Neural cell (in vitro differentiated cells): ENCODE data around the gene FBXW8. TPM values are rescaled to one million over a fixed set of nuclear protein-coding genes. Genes with fewer than 3 reads are reported as not detected.

Experiments used
- H2AFZ ChIP-seq: fragments of 200-600, 300-800 bp; sonication (generic), shearing (Covaris generic); 2 replicates; pipeline ENCODE4 v1.6.0; 2014; ENCODE audit warnings: low read depth, mild to moderate bottlenecking, antibody characterized with exemption, low read length, moderate library complexity
- H3F3A ChIP-seq: fragments of 200-600 bp; shearing (Covaris generic); 2 replicates; pipeline ENCODE4 v1.6.1; 2016; ENCODE audit warnings: mild to moderate bottlenecking, moderate library complexity, mixed read lengths, antibody characterized with exemption, low read length; ENCODE audit not compliant: insufficient read depth, poor library complexity, severe bottlenecking
- H3K27ac ChIP-seq: fragments of 200-600, 300-800 bp; sonication (generic), shearing (Covaris generic); 2 replicates; pipeline ENCODE4 v1.5.1; 2014; ENCODE audit warnings: mild to moderate bottlenecking, low read length, moderate library complexity
- H3K27me3 ChIP-seq: fragments of 300-800, 200-600 bp; sonication (generic), shearing (Covaris generic); 2 replicates; pipeline ENCODE4 v1.6.0; 2014; ENCODE audit warnings: mild to moderate bottlenecking, low read depth, low read length, moderate library complexity; ENCODE audit not compliant: insufficient read depth
- H3K36me3 ChIP-seq: fragments of 300-800, 200-600 bp; sonication (generic), shearing (Covaris generic); 2 replicates; pipeline ENCODE4 v1.5.1; 2014; ENCODE audit warnings: mild to moderate bottlenecking, antibody characterized with exemption, low read length, moderate library complexity; ENCODE audit not compliant: insufficient read depth
- H3K4me2 ChIP-seq: fragments of 300-800, 200-600 bp; sonication (generic), shearing (Covaris generic); 2 replicates; pipeline ENCODE4 v1.6.0; 2014; ENCODE audit warnings: mild to moderate bottlenecking, low read length
- H3K4me3 ChIP-seq: fragments of 300-800, 200-600 bp; sonication (generic), shearing (Covaris generic); 2 replicates; pipeline ENCODE4 v1.5.1; 2014; ENCODE audit warnings: mild to moderate bottlenecking, low read length, moderate library complexity
- H3K79me2 ChIP-seq: fragments of 200-600 bp; shearing (Covaris generic); replicated peaks from 2 replicates; pipeline ENCODE4 v1.6.0; 2014; ENCODE audit warnings: mild to moderate bottlenecking, low read length, moderate library complexity; ENCODE audit not compliant: insufficient read depth
- H3K9ac ChIP-seq: fragments of 300-800, 200-600 bp; sonication (generic), shearing (Covaris generic); 2 replicates; pipeline ENCODE4 v1.6.1; 2016; ENCODE audit warnings: mild to moderate bottlenecking, low read length, mixed read lengths
- H3K9me2 ChIP-seq: fragments of 200-600 bp; shearing (Covaris generic); 2 replicates; pipeline ENCODE4 v1.6.1; 2016; ENCODE audit warnings: mild to moderate bottlenecking, low read length, mixed read lengths; ENCODE audit not compliant: insufficient read depth
- H3K9me3 ChIP-seq: fragments of 200-600, 300-800 bp; sonication (generic), shearing (Covaris generic); 2 replicates; pipeline ENCODE4 v1.6.1; 2016; ENCODE audit warnings: mild to moderate bottlenecking, mixed run types, low read length, moderate library complexity, mixed read lengths
- H4K20me1 ChIP-seq: fragments of 200-600 bp; shearing (Covaris generic); 2 replicates; pipeline ENCODE4 v1.6.1; 2016; ENCODE audit warnings: mild to moderate bottlenecking, mixed run types; ENCODE audit not compliant: insufficient read depth
- EP300 ChIP-seq: fragments of 450-650 bp; conservative IDR thresholded peaks from 2 replicates; pipeline ENCODE4 v1.6.1; 2014; ENCODE audit warnings: antibody characterized with exemption, mild to moderate bottlenecking, moderate library complexity; ENCODE audit not compliant: poor library complexity, severe bottlenecking
- EZH2 ChIP-seq: fragments of 200-600, 300-800 bp; shearing (Covaris generic), sonication (generic); IDR thresholded peaks from 2 replicates; pipeline ENCODE4 v1.6.1; 2014; ENCODE audit warnings: antibody characterized with exemption, low read length, borderline replicate concordance, mild to moderate bottlenecking; ENCODE audit not compliant: insufficient read depth, poor library complexity, severe bottlenecking
- MXI1 ChIP-seq: fragments of 450-650 bp; conservative IDR thresholded peaks from 2 replicates; pipeline ENCODE4 v1.6.1; 2014; ENCODE audit warnings: antibody characterized with exemption, mild to moderate bottlenecking; ENCODE audit not compliant: poor library complexity, severe bottlenecking
- POLR2AphosphoS5 ChIP-seq: IDR thresholded peaks from 2 replicates; pipeline ENCODE4 v1.6.1; 2012
- RAD21 ChIP-seq: fragments of 450-650 bp; conservative IDR thresholded peaks from 2 replicates; pipeline ENCODE4 v1.6.1; 2014; ENCODE audit warnings: antibody characterized with exemption, mild to moderate bottlenecking, moderate library complexity
- SMC3 ChIP-seq: fragments of 450-650 bp; conservative IDR thresholded peaks from 2 replicates; pipeline ENCODE4 v1.6.1; 2014; ENCODE audit warnings: antibody characterized with exemption, mild to moderate bottlenecking, moderate library complexity; ENCODE audit not compliant: poor library complexity
- TAF1 ChIP-seq: IDR thresholded peaks from 2 replicates; pipeline ENCODE4 v1.6.1; 2012; ENCODE audit warnings: low read depth
- polyA plus RNA-seq: library from polyadenylated mRNA; depleted of rRNA; stranded (reverse); fragments of >200 nt; gene quantifications from 2 replicates; pipeline ENCODE4 v1.2.3, GENCODE V29; 2014
- TF ChIP-seq, protein P1 (sequence below): IDR thresholded peaks from 2 replicates; pipeline ENCODE4 v1.6.1; 2012; ENCODE audit warnings: borderline replicate concordance
- TF ChIP-seq, protein P2 (sequence below): fragments of 450-650 bp; IDR thresholded peaks from 2 replicates; pipeline ENCODE4 v1.5.1; 2014; ENCODE audit warnings: antibody characterized with exemption, mild to moderate bottlenecking, moderate library complexity; ENCODE audit not compliant: poor library complexity, severe bottlenecking

Gene FBXW8
- polyA plus RNA-seq, 1 donor from 2014 or later = 5.6 TPM

DNA sequence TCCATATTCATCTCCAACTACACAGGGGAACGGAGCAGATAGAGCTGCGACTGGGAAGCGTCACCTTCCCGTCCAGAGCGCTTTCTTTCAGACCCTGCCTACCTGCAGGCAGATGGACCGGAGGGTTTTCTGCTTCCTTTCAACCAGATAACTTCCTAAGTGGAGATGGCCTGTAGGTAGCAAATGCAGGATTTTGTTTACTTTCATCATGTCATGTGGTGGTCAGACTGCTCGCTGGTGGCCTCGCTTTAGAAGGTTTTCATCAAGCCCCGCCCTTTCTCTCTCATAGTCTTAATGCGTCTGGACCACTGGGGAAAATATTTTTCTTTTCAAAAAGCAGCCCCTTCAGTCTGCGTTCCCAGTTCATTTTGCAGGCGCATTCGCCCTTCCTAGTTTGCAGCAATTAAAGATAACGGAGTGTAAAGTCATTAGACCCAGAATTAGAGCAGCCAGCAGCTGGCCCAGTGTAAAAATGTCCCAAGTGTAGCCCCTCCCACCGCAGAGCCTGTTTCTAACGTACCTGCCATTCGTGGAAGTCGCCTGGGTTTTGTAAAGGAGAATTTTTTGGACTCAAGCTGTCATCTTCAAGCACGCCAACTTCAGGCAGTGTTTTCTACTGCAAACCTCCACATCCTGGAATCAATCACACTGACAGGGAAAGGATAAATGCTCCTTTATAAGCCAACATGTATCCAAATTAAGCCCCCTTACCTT lies 119.6 kb downstream of the FBXW8 start:
- Histone ChIP-seq H3K4me3 (no peak overlapping the region), H2AFZ (no peak overlapping the region), H3K79me2 (no peaks in the 10 kb centered on the region), H3K9me3 (no peaks in the 10 kb centered on the region), H3K9me2 (no peaks in the 10 kb centered on the region), H3F3A (no peaks in the 10 kb centered on the region), H3K4me2 (no peak overlapping the region), H3K27ac (no peak overlapping the region), H3K27me3 (no peaks in the 10 kb centered on the region), H4K20me1 (no peaks in the 10 kb centered on the region), H3K9ac (no peak overlapping the region), H3K36me3 (no peaks in the 10 kb centered on the region)
- no peak for TF ChIP-seq POLR2AphosphoS5
- TF ChIP-seq RAD21 = no peak
- no peak for TF ChIP-seq MXI1
- TF ChIP-seq EP300 = no peak
- TF ChIP-seq EZH2 = no peak
- no peak for TF ChIP-seq TAF1
- TF ChIP-seq, protein P1, sequence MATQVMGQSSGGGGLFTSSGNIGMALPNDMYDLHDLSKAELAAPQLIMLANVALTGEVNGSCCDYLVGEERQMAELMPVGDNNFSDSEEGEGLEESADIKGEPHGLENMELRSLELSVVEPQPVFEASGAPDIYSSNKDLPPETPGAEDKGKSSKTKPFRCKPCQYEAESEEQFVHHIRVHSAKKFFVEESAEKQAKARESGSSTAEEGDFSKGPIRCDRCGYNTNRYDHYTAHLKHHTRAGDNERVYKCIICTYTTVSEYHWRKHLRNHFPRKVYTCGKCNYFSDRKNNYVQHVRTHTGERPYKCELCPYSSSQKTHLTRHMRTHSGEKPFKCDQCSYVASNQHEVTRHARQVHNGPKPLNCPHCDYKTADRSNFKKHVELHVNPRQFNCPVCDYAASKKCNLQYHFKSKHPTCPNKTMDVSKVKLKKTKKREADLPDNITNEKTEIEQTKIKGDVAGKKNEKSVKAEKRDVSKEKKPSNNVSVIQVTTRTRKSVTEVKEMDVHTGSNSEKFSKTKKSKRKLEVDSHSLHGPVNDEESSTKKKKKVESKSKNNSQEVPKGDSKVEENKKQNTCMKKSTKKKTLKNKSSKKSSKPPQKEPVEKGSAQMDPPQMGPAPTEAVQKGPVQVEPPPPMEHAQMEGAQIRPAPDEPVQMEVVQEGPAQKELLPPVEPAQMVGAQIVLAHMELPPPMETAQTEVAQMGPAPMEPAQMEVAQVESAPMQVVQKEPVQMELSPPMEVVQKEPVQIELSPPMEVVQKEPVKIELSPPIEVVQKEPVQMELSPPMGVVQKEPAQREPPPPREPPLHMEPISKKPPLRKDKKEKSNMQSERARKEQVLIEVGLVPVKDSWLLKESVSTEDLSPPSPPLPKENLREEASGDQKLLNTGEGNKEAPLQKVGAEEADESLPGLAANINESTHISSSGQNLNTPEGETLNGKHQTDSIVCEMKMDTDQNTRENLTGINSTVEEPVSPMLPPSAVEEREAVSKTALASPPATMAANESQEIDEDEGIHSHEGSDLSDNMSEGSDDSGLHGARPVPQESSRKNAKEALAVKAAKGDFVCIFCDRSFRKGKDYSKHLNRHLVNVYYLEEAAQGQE = no peak
- no peak for TF ChIP-seq SMC3
- TF ChIP-seq, protein P2, sequence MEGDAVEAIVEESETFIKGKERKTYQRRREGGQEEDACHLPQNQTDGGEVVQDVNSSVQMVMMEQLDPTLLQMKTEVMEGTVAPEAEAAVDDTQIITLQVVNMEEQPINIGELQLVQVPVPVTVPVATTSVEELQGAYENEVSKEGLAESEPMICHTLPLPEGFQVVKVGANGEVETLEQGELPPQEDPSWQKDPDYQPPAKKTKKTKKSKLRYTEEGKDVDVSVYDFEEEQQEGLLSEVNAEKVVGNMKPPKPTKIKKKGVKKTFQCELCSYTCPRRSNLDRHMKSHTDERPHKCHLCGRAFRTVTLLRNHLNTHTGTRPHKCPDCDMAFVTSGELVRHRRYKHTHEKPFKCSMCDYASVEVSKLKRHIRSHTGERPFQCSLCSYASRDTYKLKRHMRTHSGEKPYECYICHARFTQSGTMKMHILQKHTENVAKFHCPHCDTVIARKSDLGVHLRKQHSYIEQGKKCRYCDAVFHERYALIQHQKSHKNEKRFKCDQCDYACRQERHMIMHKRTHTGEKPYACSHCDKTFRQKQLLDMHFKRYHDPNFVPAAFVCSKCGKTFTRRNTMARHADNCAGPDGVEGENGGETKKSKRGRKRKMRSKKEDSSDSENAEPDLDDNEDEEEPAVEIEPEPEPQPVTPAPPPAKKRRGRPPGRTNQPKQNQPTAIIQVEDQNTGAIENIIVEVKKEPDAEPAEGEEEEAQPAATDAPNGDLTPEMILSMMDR = no peak

DNA sequence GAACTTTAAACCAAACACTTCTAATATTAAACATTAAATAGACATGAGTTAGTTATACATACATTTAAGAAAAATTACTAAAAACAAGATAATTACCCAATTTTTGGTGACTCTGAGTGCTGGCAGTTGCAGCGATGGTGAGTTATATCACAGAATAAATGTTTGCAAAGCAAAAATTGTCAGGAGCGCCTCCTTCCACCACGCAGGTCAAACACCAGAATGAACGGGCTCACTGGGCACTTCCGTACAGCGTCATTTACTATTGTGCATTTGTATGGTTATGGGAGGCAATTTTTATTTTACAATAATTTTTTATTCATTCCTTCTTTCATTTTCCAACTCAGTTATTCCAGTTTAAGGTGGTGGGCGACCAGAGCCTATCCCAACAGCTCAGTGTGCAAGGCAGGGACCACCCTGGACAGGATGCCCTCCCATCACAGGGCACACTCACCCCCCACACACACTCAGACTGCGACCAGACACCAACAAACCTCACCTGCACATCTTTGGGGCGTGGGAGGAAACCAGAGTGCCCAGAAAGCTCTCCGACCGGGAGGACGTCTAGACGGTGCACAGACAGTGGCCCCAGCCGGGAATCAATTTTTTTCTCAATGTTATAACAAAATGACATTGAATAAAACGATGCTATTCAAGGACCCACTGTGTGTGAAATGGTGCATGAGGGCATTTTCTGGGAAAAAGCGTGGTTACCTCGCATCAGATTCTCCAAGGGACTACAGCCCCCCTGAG lies 121.3 kb downstream of the FBXW8 start:
- H3K27me3 ChIP-seq = no peaks in the 10 kb centered on the region
- H3F3A ChIP-seq = no peaks in the 10 kb centered on the region
- H2AFZ ChIP-seq = no peak overlapping the region
- no peak overlapping the region for H3K4me2 ChIP-seq
- no peaks in the 10 kb centered on the region for H4K20me1 ChIP-seq
- H3K9ac ChIP-seq = no peak overlapping the region
- H3K9me3 ChIP-seq = no peaks in the 10 kb centered on the region
- H3K36me3 ChIP-seq = no peaks in the 10 kb centered on the region
- H3K4me3 ChIP-seq = no peak overlapping the region
- no peak overlapping the region for H3K27ac ChIP-seq
- TF ChIP-seq RAD21 = no peak
- no peak for TF ChIP-seq EZH2
- TF ChIP-seq, protein P2 = no peak
- no peak for TF ChIP-seq EP300
- H3K79me2 ChIP-seq = no peaks in the 10 kb centered on the region
- no peaks in the 10 kb centered on the region for H3K9me2 ChIP-seq
